Cerebellar nuclear complex (tissue), 1 donor: ENCODE data around the gene NHP2.
"Not testable (repeated sequence)": the region's sequence is repeated elsewhere in the genome, so short reads cannot be mapped to it uniquely, and the experiment has no call there.

ENCODE experiments used
- DNase-seq, 2 experiments: peaks; one replicate each; lab custom pipeline; 2025; lab: John Stamatoyannopoulos, UW

Gene NHP2

GRCh38 chr5:178130576-178131445 is 22.9 kb downstream of the NHP2 start, which contains the start of gene RMND5B:
RMND5B (plus strand) TSS chr5:178131014; CDS start chr5:178138120, 7,106 bp downstream.
- peak in 1 of 2 experiments; percentile 6 for DNase-seq

GRCh38 chr5:178130234-178130575 is 23.5 kb downstream of the NHP2 start:
- DNase-seq, result not testable (repeated sequence)

DNA sequence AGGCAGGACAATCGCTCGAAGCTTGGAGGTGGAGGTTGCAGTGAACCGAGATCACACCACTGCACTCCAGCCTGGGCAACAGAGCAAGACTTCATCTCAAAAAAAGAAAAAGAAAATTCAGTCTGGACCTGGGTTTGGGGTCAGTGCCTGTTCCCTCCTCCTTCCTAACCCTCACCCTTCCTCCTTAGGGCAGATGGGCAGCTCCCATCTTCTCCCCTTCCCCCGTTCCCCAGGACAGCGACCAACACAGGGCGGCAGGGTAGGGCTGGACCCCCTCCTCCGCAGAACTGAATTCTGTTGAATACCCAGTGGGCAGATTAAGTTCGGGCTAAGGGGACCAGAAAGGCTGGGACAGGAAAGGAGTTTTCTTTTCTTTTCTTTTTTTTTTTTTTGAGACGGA is 24.4 kb downstream of the NHP2 start:
- DNase-seq, result no peak

GRCh38 chr5:178127300-178128009 is 26.2 kb downstream of the NHP2 start:
- not testable (repeated sequence) for DNase-seq

DNA sequence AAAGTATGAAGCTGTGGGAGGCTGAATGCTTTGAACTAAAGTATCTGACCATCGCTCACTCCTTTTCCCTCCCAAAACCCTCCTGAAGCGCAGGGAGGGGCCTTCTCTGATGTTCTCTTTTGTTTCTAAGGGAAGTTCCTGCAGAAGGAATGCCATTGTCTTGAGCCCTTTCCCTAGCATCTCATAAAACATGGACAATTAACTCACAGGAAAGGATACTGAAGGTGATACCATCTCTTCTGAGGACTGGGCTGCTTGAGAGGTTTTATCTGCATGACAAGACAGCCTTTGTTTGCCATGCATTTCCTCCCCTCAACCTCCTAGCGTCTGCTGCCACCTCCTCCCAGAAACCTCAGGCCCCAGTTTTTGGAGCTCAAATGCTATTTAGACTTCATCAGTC is 27.1 kb downstream of the NHP2 start:
- no peak for DNase-seq

DNA sequence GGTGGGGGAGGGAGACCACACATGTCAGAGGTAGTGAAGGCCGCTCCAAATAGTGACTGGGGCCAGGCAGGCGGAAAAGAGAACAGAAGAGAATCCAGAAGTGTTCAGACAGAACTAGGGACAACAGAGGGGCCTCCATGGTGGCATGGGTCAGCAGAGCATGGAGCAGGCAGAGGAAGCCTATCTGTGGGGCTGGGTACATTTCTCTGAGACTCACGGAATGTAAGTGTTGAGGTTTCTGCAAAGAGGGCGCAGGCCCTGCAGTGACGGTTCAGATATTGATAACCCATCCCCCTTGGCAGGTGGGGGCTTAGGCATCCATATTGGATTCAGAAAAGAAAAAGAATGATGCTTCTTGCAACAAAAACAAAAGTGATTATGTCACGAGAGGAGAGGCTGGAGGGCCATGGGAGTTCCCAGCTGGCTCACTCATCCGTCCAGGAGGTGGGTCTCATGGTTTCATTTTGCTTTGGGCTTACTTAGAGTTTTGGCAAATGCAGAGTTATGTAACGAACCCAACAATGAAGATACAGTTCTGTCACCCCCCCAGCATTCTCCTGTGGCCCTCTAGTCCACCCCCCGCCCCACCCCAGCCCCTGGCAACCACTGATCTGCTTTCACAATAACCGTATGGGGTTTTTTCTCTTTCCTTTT is 28.3 kb downstream of the NHP2 start:
- no peak for DNase-seq

- no peak for DNase-seq
Measured at GRCh38 chr5:178123966-178124925, 29.4 kb downstream of the NHP2 start.

DNA sequence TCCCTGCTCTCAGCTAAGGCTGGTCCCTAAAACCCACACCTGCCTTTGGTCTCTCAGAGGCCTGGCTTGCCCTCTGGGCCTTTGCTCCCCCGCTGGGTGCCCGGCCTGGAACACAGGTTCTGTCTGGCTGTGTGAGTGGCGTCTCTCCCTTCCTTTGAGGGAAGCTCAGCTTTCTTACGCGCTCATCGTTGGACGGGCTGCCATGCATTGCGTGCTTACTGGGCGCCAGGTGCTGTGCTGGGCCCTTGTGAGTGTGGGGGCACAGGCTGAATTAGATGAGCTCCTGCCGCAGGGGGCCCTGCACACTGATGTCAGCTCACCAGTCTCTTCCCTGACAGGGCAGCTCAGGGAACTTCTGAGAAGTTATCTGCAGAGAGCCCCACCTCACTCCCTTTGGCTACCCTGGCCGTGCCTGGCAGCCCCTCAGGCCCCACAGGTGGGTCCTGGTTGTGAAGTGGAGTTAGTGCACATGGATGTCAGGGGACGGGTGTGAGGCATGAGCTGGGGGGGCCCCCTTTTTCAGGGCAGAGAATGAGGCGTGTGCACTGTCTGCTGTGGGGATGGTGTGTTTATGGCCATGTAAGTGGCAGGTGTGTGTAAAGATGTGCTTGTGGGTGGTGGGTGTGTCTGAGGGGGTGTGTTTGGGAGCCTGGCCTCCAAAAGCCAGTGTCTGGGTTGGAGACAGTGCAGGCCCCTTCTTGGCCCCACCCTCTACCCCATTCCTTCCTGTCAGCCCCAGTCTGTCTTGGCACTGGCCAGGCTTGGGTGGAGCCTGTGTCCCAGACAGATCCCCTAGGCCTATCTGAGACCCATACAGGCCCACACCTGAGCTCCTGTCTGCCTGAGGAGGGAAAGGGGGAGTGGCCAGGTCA is 30.4 kb downstream of the NHP2 start:
- no peak for DNase-seq

- DNase-seq, result no peak
Measured at GRCh38 chr5:178122346-178122745, 31.3 kb downstream of the NHP2 start.

GRCh38 chr5:178121391-178122276 is 32.1 kb downstream of the NHP2 start:
- DNase-seq, result no peak

DNA sequence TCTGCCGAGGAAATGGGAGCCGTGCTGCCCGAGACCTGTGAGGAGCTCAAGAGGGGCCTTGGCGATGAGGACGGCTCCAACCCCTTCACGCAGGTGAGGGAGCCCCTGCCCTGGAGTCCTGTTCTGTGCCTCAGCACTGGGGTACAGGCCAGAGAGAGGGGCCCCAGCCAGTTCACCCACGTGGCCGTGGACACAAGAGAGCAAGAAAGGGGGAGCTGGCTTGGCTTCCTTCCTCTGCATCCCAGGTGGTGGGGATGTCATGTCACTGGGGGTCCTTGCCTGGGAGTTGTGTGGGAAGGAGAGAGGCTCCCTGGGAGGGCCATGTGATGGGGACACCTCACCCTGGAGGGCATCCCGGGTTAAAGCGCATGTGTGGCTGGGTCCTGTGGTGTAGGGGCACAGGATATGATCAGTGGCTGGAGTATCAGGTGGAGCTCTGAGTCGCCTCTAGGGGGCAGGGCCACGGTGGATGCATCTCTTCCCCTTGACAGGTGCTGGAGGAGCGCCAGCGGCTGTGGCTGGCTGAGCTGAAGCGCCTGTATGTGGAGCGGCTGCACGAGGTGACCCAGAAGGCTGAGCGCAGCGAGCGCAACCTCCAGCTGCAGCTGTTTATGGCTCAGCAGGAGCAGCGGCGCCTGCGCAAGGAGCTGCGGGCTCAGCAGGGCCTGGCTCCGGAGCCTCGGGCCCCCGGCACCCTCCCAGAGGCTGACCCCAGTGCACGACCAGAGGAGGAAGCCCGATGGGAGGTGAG is 32.9 kb downstream of the NHP2 start:
- peak in 1 of 2 experiments; percentile 70 for DNase-seq

DNA sequence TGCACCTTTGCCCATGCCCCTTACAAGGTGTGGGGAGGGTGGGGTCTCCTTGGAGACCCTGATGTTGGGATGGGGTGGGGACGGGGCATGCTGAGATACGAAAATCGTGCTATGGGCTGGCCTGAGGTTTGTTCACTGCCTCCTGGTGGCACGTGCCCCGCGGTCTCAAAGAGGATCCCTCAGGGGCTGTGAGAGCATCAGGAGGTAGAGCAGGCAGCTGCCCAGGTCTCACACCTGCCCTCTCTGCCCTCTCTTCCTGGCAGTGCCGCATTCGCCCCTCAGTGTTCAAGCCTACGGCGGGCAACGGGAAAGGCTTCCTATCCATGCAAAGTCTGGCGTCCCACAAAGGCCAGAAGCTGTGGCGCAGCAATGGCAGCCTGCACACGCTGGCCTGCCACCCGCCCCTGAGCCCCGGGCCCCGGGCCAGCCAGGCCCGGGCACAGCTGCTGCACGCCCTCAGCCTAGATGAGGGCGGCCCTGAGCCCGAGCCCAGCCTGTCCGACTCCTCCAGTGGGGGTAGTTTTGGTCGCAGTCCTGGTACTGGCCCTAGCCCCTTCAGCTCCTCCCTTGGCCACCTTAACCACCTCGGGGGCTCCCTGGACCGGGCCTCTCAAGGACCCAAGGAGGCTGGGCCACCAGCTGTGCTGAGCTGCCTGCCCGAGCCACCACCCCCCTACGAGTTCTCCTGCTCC is 33.6 kb downstream of the NHP2 start:
- no peak for DNase-seq

GRCh38 chr5:178117923-178118701 is 35.6 kb downstream of the NHP2 start:
- no peak for DNase-seq

GRCh38 chr5:178116143-178116885 is 37.4 kb downstream of the NHP2 start:
- no peak for DNase-seq

DNA sequence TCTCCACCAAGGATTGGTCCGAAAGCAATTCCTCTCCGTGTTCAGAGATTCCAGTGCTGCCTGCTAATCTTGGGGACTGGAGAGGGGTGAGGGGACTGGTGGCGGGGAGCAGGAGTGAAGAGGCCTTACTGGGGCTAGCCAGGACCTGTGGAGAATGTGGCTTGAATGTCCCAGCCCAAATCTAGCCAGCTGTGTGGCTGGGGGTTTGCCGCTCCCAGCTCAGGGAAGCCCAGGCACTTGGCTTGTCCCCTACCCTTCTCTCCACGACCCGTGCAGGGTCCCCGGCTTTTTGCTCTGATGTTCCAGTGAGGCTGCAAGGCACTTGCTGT is 37.9 kb downstream of the NHP2 start:
- no peak for DNase-seq

DNA sequence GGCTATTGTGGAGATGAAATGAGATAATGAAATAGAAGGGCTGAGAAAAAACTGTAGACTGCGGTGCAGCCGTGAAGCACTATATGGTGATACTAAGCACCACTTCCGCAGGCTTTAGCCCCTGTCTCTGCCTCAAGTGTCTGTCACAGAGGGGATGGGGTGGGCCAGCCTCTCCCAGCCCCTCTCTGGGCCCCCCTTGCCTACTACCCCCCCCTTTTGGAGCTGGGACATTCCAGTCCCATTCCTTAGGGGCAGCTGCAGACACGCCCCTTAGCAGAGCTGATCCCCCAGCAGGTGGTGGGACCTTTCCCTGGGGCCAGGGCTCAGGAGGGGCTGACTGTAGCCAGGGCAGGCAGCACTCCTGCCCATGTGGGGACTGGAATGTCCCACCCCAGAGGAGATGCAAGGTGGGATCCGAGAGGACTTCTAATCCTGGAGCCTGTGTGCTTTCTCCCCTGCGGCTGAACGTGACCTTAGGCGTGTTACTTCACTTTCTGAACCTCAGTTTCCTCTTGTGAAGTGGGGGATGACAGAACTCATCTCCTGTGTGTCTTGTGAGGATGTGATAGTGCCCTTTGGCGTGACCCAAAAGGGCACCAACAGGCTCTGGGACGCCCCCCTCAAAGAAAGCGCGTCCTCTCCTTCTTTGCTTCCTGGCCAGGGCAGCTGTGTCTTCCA is 38.4 kb downstream of the NHP2 start:
- no peak for DNase-seq
